Hematopoietic multipotent progenitor cell (in vitro differentiated cells): Measurements from ENCODE around the gene HNRNPA1. TPM values are rescaled to one million over a fixed set of nuclear protein-coding genes. Genes with fewer than 3 reads are reported as not detected.
"Not testable (repeated sequence)": the region's sequence is repeated elsewhere in the genome, so short reads cannot be mapped to it uniquely, and the experiment has no call there.

Experiments
- DNase-seq, 3 donors: peaks; one replicate each; pipeline ENCODE4 v3.0.0-alpha.2; 2011 to 2015; ENCODE audit warnings: low read depth in 2 of 3, low spot score in 2 of 3
- total RNA-seq: library from RNA; depleted of rRNA; stranded (reverse); fragments of >200 nt; gene quantifications from one replicate; pipeline ENCODE4 v1.2.3, GENCODE V29; 2012

The HNRNPA1 gene
- total RNA-seq, 1 donor = 941 TPM

DNA sequence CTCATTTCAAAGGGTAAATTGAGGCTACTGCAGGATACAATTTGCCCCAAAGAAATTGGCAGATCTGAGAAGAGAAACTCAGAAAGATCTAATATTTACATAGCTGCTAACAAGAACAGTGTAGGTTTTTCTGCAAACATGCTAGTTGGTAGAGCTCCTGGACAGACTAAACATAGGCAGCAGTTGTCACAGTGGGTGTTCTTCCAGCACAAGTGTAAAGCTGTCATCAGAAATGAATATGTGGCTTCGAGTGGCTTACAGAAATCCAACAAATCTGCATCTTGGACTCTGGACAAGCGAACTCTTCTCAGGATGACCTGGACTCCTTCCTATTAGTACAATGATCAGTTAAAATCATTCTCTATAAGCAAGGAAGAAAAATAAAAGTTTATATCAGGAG, 6.5 kb upstream of the HNRNPA1 start:
- no peak for DNase-seq

DNA sequence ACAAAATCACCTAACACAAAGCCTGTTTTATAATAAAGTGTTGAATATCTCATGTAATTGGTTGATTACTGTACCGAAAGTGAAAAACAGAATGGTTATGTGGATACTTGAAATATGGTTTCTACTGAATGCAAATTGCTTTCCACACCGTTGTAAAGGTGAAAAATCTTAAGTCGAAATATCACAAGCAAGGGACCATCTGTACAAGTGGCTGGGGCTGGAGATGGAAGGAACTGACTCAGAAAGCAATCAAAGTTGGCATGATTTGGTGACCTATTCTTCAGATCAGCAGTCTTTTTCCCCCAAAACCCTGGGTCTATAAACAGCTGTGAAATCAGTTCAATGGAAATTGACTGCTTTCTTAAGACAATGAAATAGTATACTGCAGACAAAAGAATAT, 4.2 kb upstream of the HNRNPA1 start:
- no peak for DNase-seq

DNA sequence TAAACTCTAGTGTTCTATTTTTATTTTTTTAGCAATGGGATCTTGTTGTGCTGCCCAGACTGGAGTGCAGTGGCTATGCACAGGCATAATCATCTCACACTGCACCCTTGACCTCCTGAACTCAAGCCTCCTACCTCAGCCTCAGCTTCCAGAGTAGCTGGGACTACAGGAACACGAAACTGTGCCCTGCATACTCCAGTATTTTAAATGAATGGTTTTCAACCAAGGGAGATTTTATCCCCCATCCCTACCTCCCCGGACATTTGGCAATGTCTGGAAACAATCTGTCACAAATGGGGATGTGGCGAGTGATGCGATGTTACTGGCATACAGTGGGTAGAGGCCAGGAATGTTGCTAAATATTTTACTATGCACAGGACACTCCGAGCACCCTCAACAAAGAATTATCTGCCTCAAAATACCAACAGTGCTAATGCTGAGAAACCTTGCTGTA, 2.7 kb upstream of the HNRNPA1 start:
- no peak for DNase-seq

DNA sequence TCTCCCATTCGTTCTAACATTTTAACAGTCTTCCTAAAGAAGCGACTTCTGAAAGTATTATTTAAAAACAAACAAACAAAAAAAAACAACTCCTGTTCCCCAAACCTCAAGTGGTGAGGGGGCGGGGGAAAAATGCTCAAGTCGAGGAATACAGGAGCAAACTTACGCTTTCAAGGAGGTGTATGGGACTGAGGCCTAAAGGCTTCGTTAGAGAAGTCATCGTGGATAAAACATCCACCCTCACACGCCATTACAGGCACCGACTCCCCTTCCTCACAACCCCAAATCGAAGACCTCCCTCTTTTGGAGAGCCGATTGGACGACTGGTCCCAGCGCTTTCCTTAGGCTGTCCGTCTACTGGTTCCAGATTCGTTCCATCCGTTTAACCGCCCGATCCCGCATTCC, 1.3 kb upstream of the HNRNPA1 start:
- no peak for DNase-seq

DNA sequence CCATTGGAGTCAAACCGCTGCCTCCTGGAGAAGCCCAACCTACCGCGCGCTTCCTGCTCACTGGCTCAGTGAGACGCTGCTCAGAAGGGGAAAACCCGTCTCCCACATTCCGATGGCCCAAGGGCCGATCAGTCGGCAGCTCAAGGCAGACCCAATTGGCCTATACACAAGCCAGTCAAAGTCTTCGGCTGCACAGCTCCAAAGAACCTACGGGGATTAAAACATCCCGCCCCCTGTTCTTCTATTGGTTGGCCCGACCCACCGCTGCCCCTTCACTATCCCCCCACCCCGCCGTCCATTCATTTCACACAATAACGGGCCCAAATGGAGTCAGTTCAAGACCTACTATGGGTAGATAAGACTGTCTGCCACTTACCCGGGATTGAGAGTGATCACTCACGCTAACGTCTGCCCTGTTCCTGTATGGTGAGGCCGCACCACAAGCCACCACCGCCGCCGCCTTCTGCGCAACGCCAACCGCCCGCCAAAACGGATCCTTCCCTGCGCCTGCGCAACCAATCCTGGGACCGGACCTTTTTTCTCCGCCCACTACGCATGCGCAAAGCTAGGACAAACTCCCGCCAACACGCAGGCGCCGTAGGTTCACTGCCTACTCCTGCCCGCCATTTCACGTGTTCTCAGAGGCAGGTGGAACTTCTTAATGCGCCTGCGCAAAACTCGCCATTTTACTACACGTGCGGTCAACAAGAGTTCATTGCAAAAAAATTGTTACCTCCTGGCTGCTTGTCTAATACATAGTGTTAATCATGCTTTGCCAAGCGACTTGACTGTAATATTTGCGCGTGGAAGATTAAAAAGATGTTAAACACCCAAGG, 676 bp upstream of the HNRNPA1 start, which contains the start of gene CBX5:
CBX5 (minus strand) TSS at position 491 of the 836 bp plus-strand sequence. CDS start 22,472 bp downstream, outside the sequence.
- peak; percentile 98 to 100 (median 99) for DNase-seq

DNA sequence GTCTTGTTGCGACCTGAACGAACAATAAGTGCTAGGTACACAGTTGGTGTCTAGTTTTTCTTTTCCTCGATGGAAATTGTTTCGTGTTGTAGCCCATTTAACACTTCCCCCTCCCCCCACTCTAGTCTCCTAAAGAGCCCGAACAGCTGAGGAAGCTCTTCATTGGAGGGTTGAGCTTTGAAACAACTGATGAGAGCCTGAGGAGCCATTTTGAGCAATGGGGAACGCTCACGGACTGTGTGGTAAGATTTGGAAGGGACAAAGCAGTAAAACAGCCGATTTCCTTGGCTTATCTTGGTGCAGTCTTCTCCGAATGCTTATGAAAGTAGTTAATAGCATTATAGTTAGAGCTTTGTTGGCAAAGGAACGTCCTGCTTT, 724 bp downstream of the HNRNPA1 start:
- DNase-seq = not testable (repeated sequence)

DNA sequence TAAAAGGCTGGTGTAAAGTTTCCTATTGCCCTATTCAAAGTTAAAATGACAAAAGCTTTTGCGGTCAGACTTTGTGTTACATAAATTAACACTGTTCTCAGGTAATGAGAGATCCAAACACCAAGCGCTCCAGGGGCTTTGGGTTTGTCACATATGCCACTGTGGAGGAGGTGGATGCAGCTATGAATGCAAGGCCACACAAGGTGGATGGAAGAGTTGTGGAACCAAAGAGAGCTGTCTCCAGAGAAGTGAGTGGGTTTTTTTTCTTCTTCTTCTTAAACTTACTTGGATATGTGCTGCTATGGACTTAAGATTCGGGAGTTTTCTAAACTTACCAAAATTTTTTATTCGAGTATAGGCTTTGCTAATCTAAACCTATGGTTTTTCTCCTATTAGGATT, 1.2 kb downstream of the HNRNPA1 start:
- DNase-seq = not testable (repeated sequence)

DNA sequence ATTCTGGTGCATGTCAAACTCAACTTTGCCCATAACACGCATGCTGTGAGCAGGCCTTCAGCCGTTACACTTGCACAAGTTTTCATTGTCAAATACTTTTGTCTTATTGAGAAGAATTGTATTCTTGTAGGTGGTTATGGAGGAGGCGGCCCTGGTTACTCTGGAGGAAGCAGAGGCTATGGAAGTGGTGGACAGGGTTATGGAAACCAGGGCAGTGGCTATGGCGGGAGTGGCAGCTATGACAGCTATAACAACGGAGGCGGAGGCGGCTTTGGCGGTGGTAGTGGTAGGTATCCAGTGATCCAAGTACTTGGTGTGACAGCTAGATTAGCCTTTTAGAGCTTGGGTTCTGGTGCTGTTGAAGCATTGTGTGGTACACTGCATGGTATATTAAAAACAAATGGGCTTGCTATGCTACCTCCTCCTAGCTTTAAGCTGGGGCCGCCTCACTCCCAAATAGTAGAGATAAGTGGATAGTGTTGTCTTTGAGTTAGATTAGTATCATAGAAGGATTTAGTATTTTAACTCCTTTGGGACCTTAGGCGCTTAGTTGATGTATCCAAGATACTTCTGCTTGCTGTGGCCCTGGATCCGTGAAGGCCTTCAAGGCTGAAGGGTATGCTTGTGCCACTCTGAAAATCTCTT, 2.5 kb downstream of the HNRNPA1 start:
- no peak for DNase-seq

DNA sequence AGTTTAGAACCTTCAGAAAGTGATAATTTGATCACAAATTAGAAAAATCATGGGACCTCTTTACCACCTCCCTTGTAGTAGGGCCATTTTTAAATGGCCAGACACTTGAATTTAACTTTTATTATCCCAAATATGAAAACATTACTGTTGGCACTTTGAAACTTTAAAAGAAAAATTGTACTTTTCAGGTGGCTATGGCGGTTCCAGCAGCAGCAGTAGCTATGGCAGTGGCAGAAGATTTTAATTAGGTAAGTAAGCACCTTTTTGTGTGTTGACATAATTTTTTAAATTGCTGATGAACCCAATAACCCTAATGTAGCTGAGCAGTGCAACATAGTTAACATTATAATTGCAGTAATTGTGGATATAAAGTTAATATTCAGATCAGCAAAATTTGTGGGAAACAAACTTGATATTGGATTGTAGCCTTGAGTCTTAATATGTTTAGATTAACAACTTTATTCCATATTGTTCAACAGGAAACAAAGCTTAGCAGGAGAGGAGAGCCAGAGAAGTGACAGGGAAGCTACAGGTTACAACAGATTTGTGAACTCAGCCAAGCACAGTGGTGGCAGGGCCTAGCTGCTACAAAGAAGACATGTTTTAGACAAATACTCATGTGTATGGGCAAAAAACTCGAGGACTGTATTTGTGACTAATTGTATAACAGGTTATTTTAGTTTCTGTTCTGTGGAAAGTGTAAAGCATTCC, 3.7 kb downstream of the HNRNPA1 start:
- not testable (repeated sequence) for DNase-seq

DNA sequence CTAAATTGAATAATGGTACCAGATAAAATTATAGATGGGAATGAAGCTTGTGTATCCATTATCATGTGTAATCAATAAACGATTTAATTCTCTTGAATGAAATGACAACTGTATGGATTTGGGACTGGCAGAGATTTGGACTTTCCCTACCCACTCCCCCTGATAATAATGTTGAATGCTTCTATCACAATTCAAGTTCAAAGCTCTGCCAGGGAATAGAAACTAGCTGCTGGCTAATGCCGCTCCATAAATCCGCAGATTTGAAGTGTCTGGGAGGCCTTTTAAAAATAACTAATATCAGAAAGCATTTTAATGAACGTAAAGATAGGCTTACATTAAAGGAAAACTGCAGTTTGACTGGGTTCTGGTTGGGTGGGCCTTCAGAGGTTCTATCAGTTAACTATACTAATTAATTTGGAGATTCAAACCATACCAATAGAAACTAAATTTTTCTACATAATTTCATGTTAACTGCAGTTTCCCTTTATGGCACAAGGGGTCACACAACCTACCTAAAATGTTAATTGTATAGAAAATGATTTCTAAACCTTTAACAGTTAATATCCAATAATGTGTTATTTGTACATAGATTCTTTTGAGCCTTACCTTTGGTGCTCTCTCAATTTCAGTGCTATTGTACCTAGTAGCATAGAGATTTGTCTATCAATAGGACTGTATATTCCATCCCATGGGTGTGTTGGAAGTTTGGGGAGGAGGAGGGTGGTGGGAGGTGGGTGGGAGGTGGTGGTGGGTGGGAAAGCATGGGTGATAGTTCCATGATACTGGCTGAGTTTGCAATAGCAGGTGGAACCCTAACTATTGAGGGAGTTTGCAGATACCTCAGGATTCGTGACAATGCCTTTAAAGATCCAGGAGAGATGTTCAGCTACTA, 4.9 kb downstream of the HNRNPA1 start:
- peak in 1 of 3 donors; percentile 54 for DNase-seq

DNA sequence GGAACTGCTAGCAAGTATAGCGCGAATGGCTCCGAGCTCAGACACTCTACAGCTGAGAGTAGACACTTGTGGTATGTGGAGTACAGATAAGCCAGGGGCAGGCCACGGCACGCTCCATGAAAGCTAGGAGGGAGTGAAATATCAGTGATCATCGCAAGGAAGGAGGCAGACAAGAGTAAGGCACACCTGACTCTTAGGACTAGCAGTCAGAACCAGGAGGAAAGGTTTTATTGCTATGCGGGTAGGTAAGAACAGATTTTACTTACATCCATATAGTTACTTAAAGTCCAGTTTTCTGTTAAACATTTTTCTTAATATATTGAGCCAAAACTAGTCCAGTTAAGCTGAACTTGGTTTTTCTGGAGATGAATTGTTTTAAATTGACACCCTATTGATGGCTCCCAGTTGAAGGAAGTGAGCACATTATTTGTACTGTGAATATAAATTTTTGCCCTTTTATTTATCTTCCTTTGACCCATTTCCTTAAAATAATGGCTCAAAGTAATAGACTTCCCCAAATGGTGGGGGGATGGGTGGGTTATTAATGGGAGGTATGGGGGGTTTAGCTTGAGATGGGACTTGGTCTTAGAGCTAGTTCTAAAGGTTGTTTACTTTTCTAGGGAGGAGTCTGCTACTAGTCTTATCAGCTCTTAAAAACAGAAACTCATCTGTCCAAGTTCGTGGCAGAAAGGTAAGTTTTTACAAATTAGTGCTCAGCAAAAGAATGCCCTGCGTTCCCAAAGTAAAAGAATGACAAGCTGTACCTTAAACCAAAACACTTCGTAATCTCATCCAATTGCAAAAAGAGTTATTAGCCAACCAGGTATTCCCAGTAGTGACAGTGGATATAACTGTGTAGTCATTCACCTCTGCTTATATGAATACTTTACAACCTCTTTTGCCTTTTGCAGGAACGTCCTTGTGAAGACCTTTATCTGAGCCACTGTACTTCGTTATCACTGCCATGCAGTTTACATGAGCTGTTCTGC, 5.8 kb downstream of the HNRNPA1 start:
- DNase-seq = no peak

DNA sequence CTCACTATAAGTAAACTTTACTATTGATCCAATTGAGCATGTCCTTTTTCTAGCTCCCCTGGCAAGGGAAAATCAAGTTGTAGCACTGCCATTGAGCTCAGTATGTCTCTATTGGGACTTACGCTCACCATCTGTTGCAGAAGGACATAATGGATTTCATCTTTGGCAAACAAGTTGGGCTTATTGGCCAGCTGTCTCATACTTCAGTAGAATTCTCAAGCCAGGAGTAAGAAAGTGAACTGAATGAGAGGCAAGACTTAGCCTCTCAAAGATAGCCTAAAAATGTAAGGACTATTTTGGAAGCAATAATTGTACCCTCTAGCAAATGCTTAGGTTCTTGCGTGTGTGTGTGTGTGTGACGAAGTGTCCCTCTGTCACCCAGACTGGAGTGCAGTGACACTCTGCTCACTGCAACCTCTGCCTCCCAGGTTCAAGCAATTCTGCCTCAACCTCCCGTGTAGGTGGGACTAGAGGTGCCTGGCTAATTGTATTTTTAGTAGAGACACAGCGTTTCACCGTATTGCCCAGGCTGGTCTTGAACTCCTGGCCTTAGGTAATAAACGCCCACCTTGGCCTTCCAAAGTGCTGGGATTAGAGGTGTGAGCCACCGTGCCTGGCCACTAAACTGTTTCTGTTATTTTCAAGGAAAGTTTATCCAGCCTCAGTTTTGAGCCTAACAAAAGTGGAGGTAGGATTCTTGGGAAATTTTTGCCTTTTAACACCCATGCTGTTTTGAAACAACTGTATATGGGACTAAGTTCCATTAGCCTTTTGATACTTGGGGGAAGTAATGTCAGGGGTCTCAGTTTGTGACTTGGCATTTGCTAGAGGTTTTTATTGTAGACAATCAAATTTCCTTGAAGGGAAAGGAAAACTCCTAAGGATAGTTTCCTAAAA, 7.0 kb downstream of the HNRNPA1 start:
- no peak for DNase-seq

DNA sequence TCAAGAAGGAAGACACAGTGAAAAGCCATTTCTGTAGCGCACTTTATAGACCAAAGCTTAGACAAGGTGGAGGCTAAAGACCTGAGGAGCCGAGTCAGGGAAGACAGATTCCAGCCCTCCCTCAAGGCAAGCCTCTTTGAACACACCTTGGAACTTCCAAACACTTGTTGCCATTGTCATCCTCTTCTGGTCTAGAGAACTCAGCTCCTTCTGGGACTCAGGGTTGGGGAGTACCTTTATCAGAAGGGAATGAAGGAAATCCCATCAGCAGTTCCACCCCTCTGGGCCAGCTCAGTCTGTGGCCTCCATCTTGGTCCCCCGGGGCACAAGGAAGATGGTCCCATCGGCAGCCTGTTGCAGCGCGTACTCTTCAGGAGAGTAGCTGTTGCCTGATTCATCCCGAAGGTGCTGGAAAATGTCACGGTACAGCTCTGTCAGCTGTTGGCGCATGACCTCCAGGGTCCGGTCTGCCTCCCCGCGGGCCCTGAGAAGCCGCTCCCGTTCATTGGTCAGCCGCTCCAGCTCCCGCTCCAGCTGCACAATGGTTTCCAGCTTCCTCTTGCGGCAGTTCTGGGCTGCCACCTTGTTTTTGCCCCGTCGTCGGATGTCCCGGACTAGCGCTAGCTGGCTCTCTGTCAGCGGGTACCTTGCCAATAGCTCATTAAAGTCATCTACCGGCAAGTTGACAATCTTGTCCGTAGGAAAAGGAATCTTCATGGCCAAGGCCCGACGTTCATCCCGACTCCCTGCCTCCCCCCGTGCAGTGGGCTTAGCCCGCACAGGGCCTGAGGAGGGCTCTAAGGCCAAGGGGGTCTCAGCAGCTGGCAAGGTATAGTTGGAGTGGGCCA, 11.8 kb downstream of the HNRNPA1 start:
- DNase-seq = no peak

DNA sequence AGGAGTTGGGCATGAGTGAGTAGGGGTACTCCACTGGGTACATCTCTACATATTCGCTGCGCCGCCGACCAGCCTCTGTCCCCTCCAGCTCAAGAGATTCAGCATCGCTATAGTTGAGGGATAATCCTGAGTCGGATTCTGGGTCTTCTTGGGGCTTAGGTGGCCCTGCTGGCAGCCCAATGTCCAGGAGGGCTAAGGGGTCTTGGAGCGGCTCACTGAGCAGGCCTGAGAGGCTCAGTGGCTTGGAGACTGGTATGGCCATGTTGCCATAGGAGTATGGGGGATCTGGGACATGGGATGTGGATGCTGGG, 12.4 kb downstream of the HNRNPA1 start:
- DNase-seq = no peak

DNA sequence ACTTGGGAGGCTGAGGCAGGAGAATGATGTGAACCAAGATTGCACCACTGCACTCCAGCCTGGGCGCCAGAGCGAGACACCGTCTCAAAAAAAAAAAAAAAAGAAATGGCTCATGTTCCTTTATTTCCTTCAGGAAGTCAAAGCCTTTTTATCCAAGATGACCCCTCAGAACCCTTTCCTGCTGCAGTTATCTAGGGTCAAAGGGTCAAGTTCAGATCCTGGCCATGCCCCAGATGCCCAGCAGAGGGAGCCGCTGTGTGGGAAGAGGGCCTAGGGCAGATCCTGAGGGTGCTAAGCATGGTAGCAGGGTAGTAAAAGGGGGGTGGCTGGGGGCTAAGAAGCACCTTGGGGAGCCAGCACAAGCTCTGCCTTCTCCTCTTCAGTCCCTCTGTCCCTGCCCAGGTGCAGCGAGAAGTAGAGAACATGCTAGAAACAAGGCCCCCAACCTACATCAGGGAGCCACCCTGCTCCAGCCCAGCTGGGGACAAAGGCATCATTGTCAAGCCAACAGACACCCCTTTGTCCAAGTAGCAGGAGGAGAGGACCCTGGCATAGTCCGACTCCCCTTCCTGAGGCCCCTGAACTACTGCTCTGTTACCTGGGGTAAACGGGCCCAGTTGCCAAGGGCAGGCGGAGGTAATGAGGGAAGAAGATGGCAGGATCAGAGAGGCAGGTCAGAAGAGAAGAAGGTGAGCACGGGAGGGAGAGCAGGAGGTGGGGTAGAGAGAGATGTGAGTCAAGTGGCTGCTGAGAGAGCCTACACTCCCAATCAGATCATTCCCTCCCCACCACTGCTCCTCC, 13.8 kb downstream of the HNRNPA1 start:
- peak in 2 of 3 donors; percentile 60 to 75 for DNase-seq

DNA sequence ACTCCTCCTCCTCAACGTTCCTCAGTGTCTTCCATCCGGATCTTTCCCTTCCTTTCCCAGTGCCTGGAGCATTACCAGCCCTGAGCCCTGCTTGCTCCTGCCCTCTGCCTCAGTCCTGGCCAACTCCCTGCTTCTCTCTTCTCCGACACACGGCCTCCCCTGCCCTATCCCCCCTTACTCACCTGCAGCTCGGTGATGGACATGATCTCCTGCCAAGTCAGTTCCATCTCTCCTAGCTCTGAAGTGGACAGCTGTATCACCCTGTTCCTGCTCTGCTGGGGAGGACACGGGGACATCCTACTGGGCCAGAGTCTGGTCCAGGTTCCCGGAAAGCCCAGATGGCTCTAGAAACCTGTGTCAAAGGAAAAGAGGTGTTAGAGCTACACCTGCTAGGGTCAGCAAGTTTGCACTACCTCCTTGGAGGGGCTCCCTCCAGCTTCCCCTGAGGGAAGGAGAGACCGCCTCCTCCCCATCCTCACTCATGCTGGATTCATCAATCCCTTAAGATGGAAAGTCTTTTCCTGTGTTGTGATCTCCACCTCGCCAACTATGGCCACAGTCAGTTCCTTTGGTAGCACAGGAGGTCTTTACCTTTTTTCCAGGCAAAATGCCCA, 14.5 kb downstream of the HNRNPA1 start:
- DNase-seq = no peak
